Stimulated activated CD4-positive, alpha-beta T cell treated with anti-CD3 and anti-CD28 coated beads, Interleukin-1b, Interleukin-23, amount 100 ng/mL, for 48 hours (primary cell): ENCODE results near the gene TK2.
"Not testable (repeated sequence)": the region's sequence is repeated elsewhere in the genome, so short reads cannot be mapped to it uniquely, and the experiment has no call there.

Experiments
- DNase-seq: peaks from one replicate; pipeline ENCODE4 v3.0.0-alpha.2; 2020

The TK2 gene

DNA sequence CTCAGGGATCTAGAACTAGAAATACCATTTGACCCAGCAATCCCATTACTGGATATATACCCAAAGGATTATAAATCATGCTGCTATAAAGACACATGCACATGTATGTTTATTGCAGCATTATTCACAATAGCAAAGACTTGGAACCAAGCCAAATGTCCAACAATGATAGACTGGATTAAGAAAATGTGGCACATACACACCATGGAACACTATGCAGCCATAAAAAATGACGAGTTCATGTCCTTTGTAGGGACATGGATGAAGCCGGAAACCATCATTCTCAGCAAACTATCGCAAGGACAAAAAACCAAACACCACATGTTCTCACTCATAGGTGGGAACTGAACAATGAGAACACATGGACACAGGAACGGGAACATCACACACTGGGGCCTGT lies 48.4 kb downstream of the TK2 start:
- not testable (repeated sequence) for DNase-seq

- DNase-seq = not testable (repeated sequence)
Measured at GRCh38 chr16:66497921-66498320, 52.0 kb downstream of the TK2 start.

- DNase-seq = not testable (repeated sequence)
Measured at GRCh38 chr16:66496226-66496625, 53.7 kb downstream of the TK2 start.

DNA sequence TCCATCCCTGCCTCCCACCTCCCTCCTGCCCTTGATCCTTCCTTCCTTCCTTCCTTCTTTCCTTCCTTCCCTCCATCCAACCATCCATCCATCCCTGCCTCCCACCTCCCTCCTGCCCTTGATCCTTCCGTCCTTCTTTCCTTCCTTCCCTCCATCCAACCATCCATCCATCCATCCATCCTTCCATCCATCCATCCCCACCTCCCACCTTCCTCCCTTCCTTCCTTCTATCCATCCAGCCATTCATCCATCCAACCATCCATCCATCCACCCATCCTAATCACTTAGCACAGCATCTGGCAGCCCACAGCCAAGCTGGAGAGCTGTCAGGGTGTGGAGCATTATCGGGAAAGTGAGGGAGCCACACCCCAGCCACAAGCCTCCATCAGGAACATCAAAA lies 54.5 kb downstream of the TK2 start:
- no peak for DNase-seq

DNA sequence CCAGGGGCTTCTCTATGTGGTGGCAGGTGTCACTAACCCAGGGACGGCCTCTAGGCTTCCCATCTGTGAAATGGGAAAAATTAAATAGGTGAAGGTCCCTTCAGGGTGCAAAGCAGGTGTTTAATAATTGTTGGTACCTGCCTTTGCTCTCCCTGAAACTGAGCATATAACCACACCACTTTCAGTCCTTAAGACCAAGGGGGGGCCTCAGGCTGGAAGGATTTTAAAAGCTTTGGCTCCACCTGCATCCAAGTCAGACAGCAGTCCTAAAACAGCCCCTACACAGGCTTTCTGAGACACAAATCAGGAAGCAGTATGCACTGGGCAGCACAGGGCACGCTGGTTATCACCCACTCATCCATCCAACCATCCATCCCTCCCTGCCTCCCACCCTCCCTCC lies 55.0 kb downstream of the TK2 start:
- DNase-seq = no peak

GRCh38 chr16:66493490-66494401 lies 56.2 kb downstream of the TK2 start:
- DNase-seq = no peak

DNA sequence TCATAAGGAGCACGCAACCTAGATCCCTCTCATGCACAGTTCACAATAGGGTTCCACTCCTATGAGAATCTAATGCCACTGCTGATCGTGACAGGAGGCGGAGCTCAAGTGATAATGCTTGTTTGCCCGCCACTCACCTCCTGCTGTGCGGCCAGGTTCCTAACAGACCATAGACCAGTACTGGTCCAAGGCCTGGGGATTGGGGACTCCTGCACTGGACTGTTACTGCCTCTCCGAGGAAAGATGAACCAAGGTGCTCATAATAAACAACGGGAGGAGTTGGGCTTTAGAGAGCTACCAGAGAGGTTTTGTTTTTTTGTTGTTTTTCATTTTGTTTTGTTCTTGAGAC lies 58.2 kb downstream of the TK2 start:
- DNase-seq = no peak

DNA sequence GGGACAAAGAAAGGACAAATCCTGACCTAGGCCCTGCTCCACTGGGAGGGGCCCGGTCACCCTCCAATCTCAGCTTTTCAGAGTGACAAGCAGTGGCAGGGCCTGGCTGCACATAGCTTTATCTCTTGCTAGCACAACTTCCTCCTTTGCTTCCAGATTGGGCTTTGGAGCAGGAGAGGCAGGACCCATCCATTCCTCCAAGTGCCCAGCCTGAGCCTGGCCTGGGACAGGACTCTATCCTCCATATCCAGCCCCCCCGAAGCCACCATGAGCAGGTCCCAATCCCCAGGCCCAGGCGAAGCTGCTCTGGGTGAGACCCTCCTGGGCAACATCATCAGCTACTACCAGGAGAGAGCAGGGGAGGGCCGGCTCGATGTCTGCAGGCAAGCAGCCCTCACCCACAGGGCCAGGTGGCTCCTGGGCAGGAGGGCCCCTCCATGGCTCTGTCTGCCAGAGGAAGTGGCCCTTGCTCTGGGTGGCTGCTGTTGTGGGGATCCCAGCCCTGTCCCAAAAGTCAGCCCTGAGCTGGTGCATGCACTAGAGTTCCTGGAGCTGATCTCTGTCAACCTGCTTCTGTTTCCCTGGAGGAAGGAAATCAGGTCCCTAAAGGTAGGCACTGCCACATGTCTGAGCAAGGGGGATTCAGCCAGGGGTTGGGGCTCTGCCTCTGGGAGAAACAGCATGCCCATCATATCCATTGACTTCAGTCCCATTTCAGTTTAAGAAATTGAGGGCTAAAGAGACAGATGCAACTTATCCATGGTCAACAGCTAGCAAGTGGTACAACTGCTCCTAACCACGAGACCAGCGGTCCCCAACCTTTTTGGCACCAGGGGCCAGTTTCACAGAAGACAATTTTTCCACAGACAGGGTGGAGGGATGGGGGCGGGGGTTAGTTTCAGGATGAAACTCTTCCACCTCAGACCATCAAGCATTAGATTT lies 58.9 kb downstream of the TK2 start:
- DNase-seq = no peak

GRCh38 chr16:66489818-66490217 lies 60.1 kb downstream of the TK2 start:
- DNase-seq = no peak

GRCh38 chr16:66489385-66489784 lies 60.5 kb downstream of the TK2 start:
- DNase-seq = no peak

GRCh38 chr16:66488505-66488904 lies 61.4 kb downstream of the TK2 start:
- no peak for DNase-seq

GRCh38 chr16:66487580-66488275 lies 62.2 kb downstream of the TK2 start:
- DNase-seq = no peak

- no peak for DNase-seq
Measured at GRCh38 chr16:66486773-66487579, 62.9 kb downstream of the TK2 start.

DNA sequence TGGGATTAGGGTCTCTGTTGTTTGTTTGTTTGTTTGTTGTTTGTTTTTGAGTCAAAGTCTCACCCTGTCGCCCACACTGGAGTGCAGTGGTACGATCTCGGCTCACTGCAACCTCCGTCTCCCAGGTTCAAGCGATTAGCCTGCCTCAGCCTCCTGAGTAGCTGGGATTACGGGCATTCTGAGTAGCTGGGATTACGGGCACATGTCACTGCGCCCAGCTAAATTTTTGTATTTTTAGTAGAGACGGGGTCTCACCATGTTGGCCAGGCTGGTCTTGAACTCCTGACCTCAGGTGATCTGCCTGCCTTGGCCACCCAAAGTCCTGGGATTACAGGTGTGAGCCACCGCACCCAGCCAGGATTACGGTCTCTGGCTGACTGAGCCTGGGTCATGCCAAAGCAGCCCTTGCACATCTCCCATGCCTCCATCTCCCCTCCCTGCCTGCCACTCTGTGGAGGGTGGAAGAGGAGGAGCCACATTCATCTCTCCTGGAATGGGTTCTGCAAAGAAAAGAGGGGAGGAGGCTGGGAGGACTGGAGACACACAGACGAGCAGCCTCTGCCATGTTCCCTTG lies 63.6 kb downstream of the TK2 start:
- no peak for DNase-seq

DNA sequence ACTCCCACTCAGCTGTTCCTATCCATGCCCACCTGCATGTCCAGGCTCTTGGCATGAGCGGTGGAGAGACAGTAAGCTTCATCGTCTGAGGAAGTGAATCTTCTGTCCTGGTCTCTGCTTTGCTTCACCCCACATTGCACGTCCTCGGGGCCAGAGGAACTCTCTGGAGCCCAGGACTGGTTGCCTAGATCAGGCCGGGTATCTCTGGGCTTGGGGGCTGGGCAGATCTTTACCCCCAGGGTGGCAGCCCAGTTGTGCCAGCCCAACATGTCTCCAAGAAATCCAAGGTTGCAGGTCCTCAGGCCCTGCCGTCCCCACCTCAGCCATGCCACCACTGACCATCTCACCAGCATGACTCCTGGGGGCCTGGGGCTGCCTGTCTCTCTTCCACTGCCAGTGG lies 64.5 kb downstream of the TK2 start:
- no peak for DNase-seq

GRCh38 chr16:66484453-66485213 lies 65.3 kb downstream of the TK2 start:
- DNase-seq = no peak

GRCh38 chr16:66483689-66484452 lies 66.1 kb downstream of the TK2 start:
- peak; percentile 76 for DNase-seq

- no peak for DNase-seq
Measured at GRCh38 chr16:66481943-66482390, 68.0 kb downstream of the TK2 start.

DNA sequence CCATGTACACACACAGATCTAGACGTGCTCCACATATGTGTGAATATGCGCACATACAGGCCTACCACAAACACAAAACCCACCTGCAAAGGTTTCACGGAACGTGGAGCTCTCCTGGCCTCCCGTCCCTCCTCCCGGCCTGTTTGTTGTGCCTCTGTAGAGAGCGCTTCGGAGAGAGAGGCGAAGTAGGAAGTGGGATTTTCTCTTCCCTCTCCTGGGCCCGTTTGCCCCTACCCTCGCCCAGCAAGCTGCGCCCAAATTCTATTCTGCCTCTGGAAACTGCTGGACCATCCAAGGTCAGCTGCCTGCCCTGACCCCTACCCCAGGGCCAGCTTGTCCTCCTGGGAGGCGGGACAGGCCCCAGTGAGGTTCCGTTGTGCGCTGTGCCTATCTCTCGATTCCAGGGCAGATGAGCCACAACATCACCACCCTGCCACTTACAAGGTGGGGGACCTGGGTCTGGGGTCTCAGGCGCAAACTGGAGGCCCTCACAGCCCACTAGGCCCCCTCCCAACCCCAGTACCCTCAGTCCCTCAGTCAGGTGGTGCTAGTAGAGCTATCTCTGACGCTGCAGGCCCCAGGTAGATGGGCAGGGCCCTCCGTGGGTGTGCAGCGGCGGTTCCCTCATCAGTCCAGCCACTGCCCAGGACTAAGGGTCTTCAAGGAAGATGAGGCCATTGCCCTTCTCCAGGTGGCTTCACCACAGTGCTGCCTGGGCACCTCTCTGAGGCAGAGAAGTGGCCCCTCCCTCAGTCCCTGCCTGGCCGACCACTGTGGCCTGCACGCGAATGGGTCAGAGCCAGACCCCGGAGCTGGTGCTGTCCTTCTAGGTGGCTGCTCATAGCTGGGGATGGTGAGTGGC lies 68.6 kb downstream of the TK2 start:
- no peak for DNase-seq
